IMR-90 (cell line): ENCODE data around the gene GSTA5. TPM values are rescaled to one million over a fixed set of nuclear protein-coding genes. Genes with fewer than 3 reads are reported as not detected.

ENCODE experiments used
- ATAC-seq: fragments of 200-7000 bp; cut with Tn5 transposase; 2 replicates; pipeline ENCODE4 v1.9.1; 2020; ENCODE audit warnings: low read depth, mild to moderate bottlenecking, moderate library complexity
- BruUV-seq: library from RNA; stranded (reverse); fragments of 400-500 nt; replicated peaks from 2 replicates; lab custom pipeline; 2021; lab: Mats Ljungman, UMichigan
- CTCF ChIA-PET: fragments of 300-600 bp; formaldehyde crosslinking; extraction: SDS; loops from one replicate; lab custom pipeline; 2021; ENCODE audit warnings: antibody characterized with exemption; lab: Yijun Ruan, JAX
- POLR2A ChIA-PET: fragments of 300-600 bp; sonication (Branson Sonifier 250); formaldehyde crosslinking; loops from one replicate; lab custom pipeline; 2022; ENCODE audit warnings: antibody characterized with exemption; ENCODE audit not compliant: unreplicated experiment; lab: Charles Lee
- DNase-seq: peaks from one replicate; pipeline ENCODE4 v3.0.0; 2013
- H2AFZ ChIP-seq: replicated peaks from 2 replicates; pipeline ENCODE3; 2013; ENCODE audit warnings: low read length, mild to moderate bottlenecking; ENCODE audit not compliant: poor library complexity
- H2AK5ac ChIP-seq: 2 replicates; pipeline ENCODE4 v1.6.1; 2013; ENCODE audit warnings: low read depth, low read length, inconsistent platforms
- H2AK9ac ChIP-seq: replicated peaks from 2 replicates; pipeline ENCODE3; 2013; ENCODE audit warnings: mild to moderate bottlenecking, low read depth, low read length, moderate library complexity; ENCODE audit not compliant: poor library complexity
- H2BK120ac ChIP-seq: 2 replicates; pipeline ENCODE4 v1.6.1; 2013; ENCODE audit warnings: low read depth, low read length, inconsistent platforms
- H2BK15ac ChIP-seq: 3 replicates; pipeline ENCODE4 v1.6.1; 2013; ENCODE audit warnings: low read depth, low read length, inconsistent platforms
- H2BK20ac ChIP-seq: 2 replicates; pipeline ENCODE4 v1.6.1; 2013; ENCODE audit warnings: low read depth, mild to moderate bottlenecking, inconsistent platforms, low read length, moderate library complexity
- H2BK5ac ChIP-seq: 2 replicates; pipeline ENCODE4 v1.6.1; 2013; ENCODE audit warnings: mild to moderate bottlenecking, low read depth, low read length, inconsistent platforms; ENCODE audit not compliant: poor library complexity, severe bottlenecking
- H3K14ac ChIP-seq: replicated peaks from 2 replicates; pipeline ENCODE4 v1.6.1; 2013; ENCODE audit warnings: low read depth, low read length, inconsistent platforms
- H3K18ac ChIP-seq: 2 replicates; pipeline ENCODE4 v1.6.1; 2013; ENCODE audit warnings: low read depth, low read length, control low read depth
- H3K23ac ChIP-seq: 2 replicates; pipeline ENCODE4 v1.6.1; 2013; ENCODE audit warnings: low read depth, low read length, inconsistent platforms
- H3K27ac ChIP-seq: 2 replicates; pipeline ENCODE4 v1.5.1; 2013; ENCODE audit warnings: mild to moderate bottlenecking, control low read depth, low read length; ENCODE audit not compliant: insufficient read depth
- H3K27me3 ChIP-seq: 2 replicates; pipeline ENCODE4 v1.6.1; 2013; ENCODE audit warnings: low read length; ENCODE audit not compliant: control insufficient read depth, insufficient read depth
- H3K36me3 ChIP-seq: 2 replicates; pipeline ENCODE4 v1.6.1; 2013; ENCODE audit warnings: low read length, mixed read lengths; ENCODE audit not compliant: control insufficient read depth, insufficient read depth
- H3K4ac ChIP-seq: 2 replicates; pipeline ENCODE4 v1.6.1; 2013; ENCODE audit warnings: low read depth, low read length, inconsistent platforms
- H3K4me1 ChIP-seq: 2 replicates; pipeline ENCODE4 v1.6.1; 2013; ENCODE audit warnings: low read length, mixed read lengths; ENCODE audit not compliant: control insufficient read depth, insufficient read depth
- H3K4me2 ChIP-seq: 2 replicates; pipeline ENCODE4 v1.6.1; 2013; ENCODE audit warnings: low read depth, mild to moderate bottlenecking, control low read depth, low read length, moderate library complexity
- H3K4me3 ChIP-seq: 2 replicates; pipeline ENCODE4 v1.5.1; 2013; ENCODE audit warnings: low read depth, mild to moderate bottlenecking, control low read depth, low read length, moderate library complexity; ENCODE audit not compliant: insufficient read depth
- H3K56ac ChIP-seq: 2 replicates; pipeline ENCODE4 v1.6.1; 2013; ENCODE audit warnings: low read length, inconsistent platforms; ENCODE audit not compliant: insufficient read depth; ENCODE audit errors: extremely low read depth
- H3K79me1 ChIP-seq, 2 experiments: 2 replicates each; pipeline ENCODE4 v1.6.1; 2013; ENCODE audit warnings: low read length in 2 of 2, inconsistent platforms in 1 of 2, low read depth in 1 of 2
- H3K9ac ChIP-seq: 2 replicates; pipeline ENCODE4 v1.6.1; 2013; ENCODE audit warnings: low read depth, low read length, control low read depth
- H3K9me1 ChIP-seq: 2 replicates; pipeline ENCODE4 v1.6.1; 2013; ENCODE audit warnings: low read length, inconsistent platforms; ENCODE audit not compliant: insufficient read depth
- H3K9me3 ChIP-seq: 2 replicates; pipeline ENCODE4 v1.6.1; 2013; ENCODE audit warnings: low read length; ENCODE audit not compliant: control insufficient read depth, insufficient read depth
- H4K20me1 ChIP-seq: 2 replicates; pipeline ENCODE4 v1.6.1; 2013; ENCODE audit warnings: low read length, inconsistent platforms; ENCODE audit not compliant: insufficient read depth
- H4K5ac ChIP-seq: 2 replicates; pipeline ENCODE4 v1.6.1; 2013; ENCODE audit warnings: mild to moderate bottlenecking, low read depth, low read length, control low read depth
- H4K8ac ChIP-seq, 2 experiments: 2 replicates each; pipeline ENCODE4 v1.6.1; 2013; ENCODE audit warnings: low read depth in 2 of 2, low read length in 2 of 2, control low read depth in 1 of 2, inconsistent platforms in 1 of 2
- H4K91ac ChIP-seq: 2 replicates; pipeline ENCODE4 v1.6.1; 2013; ENCODE audit warnings: low read depth, low read length, inconsistent platforms; ENCODE audit not compliant: insufficient read depth
- BHLHE40 ChIP-seq: fragments of 150-350 bp; IDR thresholded peaks from 2 replicates; pipeline ENCODE4 v1.6.1; 2016; ENCODE audit warnings: mild to moderate bottlenecking, low read depth, low read length
- CEBPB ChIP-seq: IDR thresholded peaks from 2 replicates; pipeline ENCODE4 v1.6.1; 2012; ENCODE audit warnings: low read depth, low read length, improper control_type of control experiment
- CHD1 ChIP-seq: IDR thresholded peaks from 2 replicates; pipeline ENCODE4 v1.6.1; 2012; ENCODE audit warnings: low read depth, low read length, improper control_type of control experiment
- FOS ChIP-seq: fragments of 150-350 bp; IDR thresholded peaks from 2 replicates; pipeline ENCODE4 v1.6.1; 2016; ENCODE audit warnings: low read depth, low read length
- MAFK ChIP-seq: IDR thresholded peaks from 2 replicates; pipeline ENCODE4 v1.6.1; 2012; ENCODE audit warnings: low read depth, low read length, improper control_type of control experiment
- MAZ ChIP-seq: IDR thresholded peaks from 2 replicates; pipeline ENCODE4 v1.6.1; 2012; ENCODE audit warnings: low read depth, mild to moderate bottlenecking, low read length, improper control_type of control experiment, moderate library complexity, borderline replicate concordance
- MXI1 ChIP-seq: IDR thresholded peaks from 2 replicates; pipeline ENCODE4 v1.6.1; 2012; ENCODE audit warnings: low read depth, mild to moderate bottlenecking, low read length, moderate library complexity, borderline replicate concordance
- NFE2L2 ChIP-seq: fragments of 150-350 bp; IDR thresholded peaks from 2 replicates; pipeline ENCODE4 v1.6.1; 2016; ENCODE audit warnings: low read depth, mild to moderate bottlenecking, low read length
- POLR2A ChIP-seq: IDR thresholded peaks from 2 replicates; pipeline ENCODE4 v1.6.1; 2012; ENCODE audit warnings: mild to moderate bottlenecking, low read depth, low read length
- RAD21 ChIP-seq: IDR thresholded peaks from 2 replicates; pipeline ENCODE4 v1.6.1; 2012; ENCODE audit warnings: low read length, improper control_type of control experiment
- RCOR1 ChIP-seq: IDR thresholded peaks from 2 replicates; pipeline ENCODE4 v1.6.1; 2012; ENCODE audit warnings: mild to moderate bottlenecking, low read length, improper control_type of control experiment; ENCODE audit not compliant: insufficient replicate concordance
- RFX5 ChIP-seq: IDR thresholded peaks from 2 replicates; pipeline ENCODE4 v1.8.0; 2012; ENCODE audit warnings: low read depth, mild to moderate bottlenecking, low read length, moderate library complexity
- SMC3 ChIP-seq: fragments of 150-350 bp; IDR thresholded peaks from 2 replicates; pipeline ENCODE4 v1.6.1; 2016; ENCODE audit warnings: low read depth, mild to moderate bottlenecking, antibody characterized with exemption, low read length, moderate library complexity
- WGBS, 2 experiments: methylation state at CpG; one replicate each; pipeline versions ENCODE4 v1.1.5 to v1.1.7; 2013; ENCODE audit warnings: missing lambda C conversion rate in 2 of 2; ENCODE audit not compliant: insufficient read length in 1 of 2; ENCODE audit errors: extremely low coverage in 2 of 2; 5-methylcytosine and 5-hydroxymethylcytosine counted together
- dilution Hi-C: fragments of 300-500 bp; cut with HindIII; formaldehyde crosslinking; loops from one replicate; pipeline ENCODE4 v1.14.3; 2018; ENCODE audit warnings: low sequenced_read_pairs; ENCODE audit not compliant: unreplicated experiment
- in situ Hi-C: fragments of 300-500 bp; cut with MboI; formaldehyde crosslinking; loops from 3 replicates; pipeline ENCODE4 v1.14.3; 2019; ENCODE audit warnings: low sequenced_read_pairs, inconsistent platforms, mixed read lengths
- intact Hi-C: fragments of 100-400 bp; cut with micrococcal nuclease; formaldehyde crosslinking; loops from 2 replicates; pipeline ENCODE4 v1.10.0; 2022
- polyA plus RNA-seq, 3 experiments: library from polyadenylated mRNA; depleted of rRNA; stranded (reverse); fragments of >200 nt; gene quantifications; 2 replicates each; pipeline ENCODE4 v1.2.3, GENCODE V29; 2012; ENCODE audit warnings: low replicate concordance in 1 of 3
- total RNA-seq: library from RNA; depleted of rRNA; stranded (reverse); fragments of >200 nt; gene quantifications from 2 replicates; pipeline ENCODE4 v1.2.3, GENCODE V29; 2012
- TF ChIP-seq, protein P1 (sequence below): conservative IDR thresholded peaks from 2 replicates; pipeline ENCODE4 v1.5.1; 2012; ENCODE audit warnings: mild to moderate bottlenecking, low read depth, low read length, improper control_type of control experiment
- TF ChIP-seq, protein P2 (sequence below): fragments of 150-350 bp; IDR thresholded peaks from 2 replicates; pipeline ENCODE4 v1.6.1; 2017; ENCODE audit warnings: mild to moderate bottlenecking, antibody characterized with exemption, low read length, low read depth
- TF ChIP-seq, protein P3 (sequence below): fragments of 150-350 bp; IDR thresholded peaks from 2 replicates; pipeline ENCODE4 v1.6.1; 2016; ENCODE audit warnings: low read depth, mild to moderate bottlenecking, low read length, moderate library complexity, borderline replicate concordance

GSTA5 gene
- total and polyA plus RNA-seq, 2 of the 4 experiments (the other 2 are of a cell fraction), result not detected

DNA sequence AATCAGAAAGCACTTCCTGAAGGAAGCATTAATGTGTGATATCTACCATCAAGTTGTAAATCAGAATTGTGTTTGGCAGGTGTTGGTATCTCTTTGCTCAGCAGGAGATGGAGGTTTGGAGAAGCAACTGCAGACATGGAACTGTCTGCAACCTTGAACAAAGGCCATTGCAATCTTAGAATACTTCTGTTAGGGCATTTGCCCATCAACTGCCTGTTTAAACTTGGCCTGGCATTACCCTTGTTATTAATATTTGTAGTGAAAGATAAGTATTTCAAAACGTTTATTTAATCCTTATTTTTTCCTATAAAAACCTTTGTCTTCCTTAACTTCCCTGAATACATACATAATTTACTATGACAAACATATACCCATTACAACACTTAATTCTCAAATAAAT, 14.1 kb downstream of the GSTA5 start:
- no peaks in the 10 kb centered on the region for H3K36me3 ChIP-seq
- H3K27ac ChIP-seq, result no peak overlapping the region
- no peak overlapping the region for H4K91ac ChIP-seq
- H3K9me3 ChIP-seq, result peaks cover 5% of the 10 kb centered on the region
- no peak for DNase-seq
- no peak overlapping the region for H2BK15ac ChIP-seq
- ATAC-seq, result no peak
- ChIA-PET POLR2A (no interaction called here), CTCF (no interaction called here)
- no peak overlapping the region for H3K4me2 ChIP-seq
- H3K27me3 ChIP-seq, result peaks cover 2% of the 10 kb centered on the region; the same call in 1 of the 2 replicates
- WGBS, 2 experiments, result no CpG with 5 or more reads among the region's 1 CpG
- H3K4me1 ChIP-seq, result no peaks in the 10 kb centered on the region
- dilution Hi-C loops (no loop called here), in situ Hi-C loops (loop anchor here (5.0 kb wide), 1 partner anchor 39 kb away; no protein-coding TSS in a partner anchor), intact Hi-C loops (loop anchor here (1.0 kb wide), 1 partner anchor 40 kb away; no protein-coding TSS in a partner anchor)
- H3K79me1 ChIP-seq, result no peaks in the 10 kb centered on the region
- H3K4me3 ChIP-seq, result no peak overlapping the region
- no peak overlapping the region for H4K5ac ChIP-seq
- H2AK5ac ChIP-seq, result no peak overlapping the region
- no peak overlapping the region for H3K14ac ChIP-seq
- H3K9ac ChIP-seq, result no peak overlapping the region
- H4K8ac ChIP-seq, result no peak overlapping the region
- no peaks in the 10 kb centered on the region for H4K20me1 ChIP-seq
- H3K23ac ChIP-seq, result no peak overlapping the region
- H3K9me1 ChIP-seq, result no peaks in the 10 kb centered on the region
- no peak overlapping the region for H2AK9ac ChIP-seq
- H2AFZ ChIP-seq, result no peak overlapping the region
- H3K18ac ChIP-seq, result no peak overlapping the region
- H2BK5ac ChIP-seq, result no peak overlapping the region
- BruUV-seq, result no TSS peak
- H2BK20ac ChIP-seq, result no peak overlapping the region
- no peak overlapping the region for H2BK120ac ChIP-seq
- no peak overlapping the region for H3K4ac ChIP-seq
- TF ChIP-seq MAZ (no peak), RAD21 (no peak), RCOR1 (no peak), FOS (no peak), NFE2L2 (no peak), POLR2A (no peak), BHLHE40 (no peak), SMC3 (no peak), MXI1 (no peak), MAFK (no peak), RFX5 (no peak), CEBPB (no peak), CHD1 (no peak)
- TF ChIP-seq, protein P1, sequence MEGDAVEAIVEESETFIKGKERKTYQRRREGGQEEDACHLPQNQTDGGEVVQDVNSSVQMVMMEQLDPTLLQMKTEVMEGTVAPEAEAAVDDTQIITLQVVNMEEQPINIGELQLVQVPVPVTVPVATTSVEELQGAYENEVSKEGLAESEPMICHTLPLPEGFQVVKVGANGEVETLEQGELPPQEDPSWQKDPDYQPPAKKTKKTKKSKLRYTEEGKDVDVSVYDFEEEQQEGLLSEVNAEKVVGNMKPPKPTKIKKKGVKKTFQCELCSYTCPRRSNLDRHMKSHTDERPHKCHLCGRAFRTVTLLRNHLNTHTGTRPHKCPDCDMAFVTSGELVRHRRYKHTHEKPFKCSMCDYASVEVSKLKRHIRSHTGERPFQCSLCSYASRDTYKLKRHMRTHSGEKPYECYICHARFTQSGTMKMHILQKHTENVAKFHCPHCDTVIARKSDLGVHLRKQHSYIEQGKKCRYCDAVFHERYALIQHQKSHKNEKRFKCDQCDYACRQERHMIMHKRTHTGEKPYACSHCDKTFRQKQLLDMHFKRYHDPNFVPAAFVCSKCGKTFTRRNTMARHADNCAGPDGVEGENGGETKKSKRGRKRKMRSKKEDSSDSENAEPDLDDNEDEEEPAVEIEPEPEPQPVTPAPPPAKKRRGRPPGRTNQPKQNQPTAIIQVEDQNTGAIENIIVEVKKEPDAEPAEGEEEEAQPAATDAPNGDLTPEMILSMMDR, result no peak
- TF ChIP-seq, protein P2, sequence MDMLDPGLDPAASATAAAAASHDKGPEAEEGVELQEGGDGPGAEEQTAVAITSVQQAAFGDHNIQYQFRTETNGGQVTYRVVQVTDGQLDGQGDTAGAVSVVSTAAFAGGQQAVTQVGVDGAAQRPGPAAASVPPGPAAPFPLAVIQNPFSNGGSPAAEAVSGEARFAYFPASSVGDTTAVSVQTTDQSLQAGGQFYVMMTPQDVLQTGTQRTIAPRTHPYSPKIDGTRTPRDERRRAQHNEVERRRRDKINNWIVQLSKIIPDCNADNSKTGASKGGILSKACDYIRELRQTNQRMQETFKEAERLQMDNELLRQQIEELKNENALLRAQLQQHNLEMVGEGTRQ, result no peak
- TF ChIP-seq, protein P3, sequence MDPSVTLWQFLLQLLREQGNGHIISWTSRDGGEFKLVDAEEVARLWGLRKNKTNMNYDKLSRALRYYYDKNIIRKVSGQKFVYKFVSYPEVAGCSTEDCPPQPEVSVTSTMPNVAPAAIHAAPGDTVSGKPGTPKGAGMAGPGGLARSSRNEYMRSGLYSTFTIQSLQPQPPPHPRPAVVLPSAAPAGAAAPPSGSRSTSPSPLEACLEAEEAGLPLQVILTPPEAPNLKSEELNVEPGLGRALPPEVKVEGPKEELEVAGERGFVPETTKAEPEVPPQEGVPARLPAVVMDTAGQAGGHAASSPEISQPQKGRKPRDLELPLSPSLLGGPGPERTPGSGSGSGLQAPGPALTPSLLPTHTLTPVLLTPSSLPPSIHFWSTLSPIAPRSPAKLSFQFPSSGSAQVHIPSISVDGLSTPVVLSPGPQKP, result no peak
- H3K56ac ChIP-seq, result no peak overlapping the region
